Esophagus squamous epithelium (tissue), 5 donors: ENCODE measurements around the gene GPATCH4. TPM values are rescaled to one million over a fixed set of nuclear protein-coding genes. Genes with fewer than 3 reads are reported as not detected.

Experiments used
- DNase-seq: peaks from one replicate; lab custom pipeline; 2025; lab: John Stamatoyannopoulos, UW
- H3K27ac ChIP-seq, 4 donors: fragments of 200-600 bp; sonication (generic); one replicate each; pipeline ENCODE4 v1.5.1; 2016 to 2019; ENCODE audit warnings: mild to moderate bottlenecking in 1 of 4
- H3K27me3 ChIP-seq, 4 donors: fragments of 200-600 bp; sonication (generic); 1 replicate in 3 of 4; 2 replicates in 1 of 4; pipeline versions ENCODE4 v1.5.1 to v1.6.0; 2017 to 2021; ENCODE audit warnings: antibody characterized with exemption in 1 of 4
- H3K36me3 ChIP-seq, 3 donors: fragments of 200-600 bp; sonication (generic); one replicate each; pipeline ENCODE4 v1.5.1; 2016 to 2019
- H3K4me1 ChIP-seq, 3 donors: fragments of 200-600 bp; sonication (generic); one replicate each; pipeline ENCODE4 v1.5.1; 2017 to 2019
- H3K4me3 ChIP-seq, 4 donors: fragments of 200-600 bp; sonication (generic); 1 replicate in 3 of 4; 2 replicates in 1 of 4; pipeline ENCODE4 v1.5.1; 2016 to 2019; ENCODE audit warnings: mild to moderate bottlenecking in 2 of 4, moderate library complexity in 1 of 4
- H3K9me3 ChIP-seq, 3 donors: fragments of 200-600 bp; sonication (generic); one replicate each; pipeline ENCODE4 v1.5.1; 2016 to 2019
- CTCF ChIP-seq, 6 experiments: fragments of 450-650 bp in 4 of 6; fragments of 200-600 bp in 2 of 6; sonication (generic) in 2 of 6; IDR thresholded peaks; one replicate each; pipeline ENCODE4 v1.5.1; 2016 to 2019; ENCODE audit warnings: antibody characterized with exemption in 6 of 6, mild to moderate bottlenecking in 4 of 6, moderate library complexity in 4 of 6
- POLR2A ChIP-seq, 4 donors: fragments of 450-650 bp; IDR thresholded peaks; one replicate each; pipeline ENCODE4 v1.6.1; 2017; ENCODE audit warnings: antibody characterized with exemption in 4 of 4, mild to moderate bottlenecking in 4 of 4, moderate library complexity in 3 of 4
- WGBS, 2 donors: methylation state at CpG; one replicate each; pipeline ENCODE4 v1.1.5; 2018; 5-methylcytosine and 5-hydroxymethylcytosine counted together
- intact Hi-C: fragments of 100-400 bp; cut with DNase I; formaldehyde crosslinking; loops from one replicate; pipeline ENCODE4 v1.15.0; 2022
- total RNA-seq, 4 donors: library from RNA; depleted of rRNA; stranded (reverse); fragments of >200 nt; gene quantifications; one replicate each; pipeline ENCODE4 v1.1.0, GENCODE V29; 2016
- donor health status: DM: yes; HTN: yes; CAD: no.

GPATCH4 gene
- total RNA-seq, 4 donors from 2014 or later: 14.0 to 41.8 (median 25.0) TPM

- Histone ChIP-seq H3K27me3 (no peaks in the 10 kb centered on the region), H3K36me3 (no peaks in the 10 kb centered on the region), H3K9me3 (no peaks in the 10 kb centered on the region), H3K4me1 (no peaks in the 10 kb centered on the region), H3K4me3 (no peak within 1 kb of the TSS), H3K27ac (no peak within 1 kb of the TSS)
- DNase-seq: no peak
- WGBS, 2 donors: 70 to 76% methylated on average over 5 of the region's 5 CpGs
- TF ChIP-seq POLR2A (IDR thresholded peaks at IDR 0.05) (no peak), CTCF (IDR thresholded peaks at IDR 0.05) (no peak)
- intact Hi-C loops: no loop called here
Observed at GRCh38 chr1:156579472-156579871, 21.8 kb downstream of the GPATCH4 start, which contains the start of gene TTC24. TTC24 (plus strand) TSS chr1:156579723; CDS start chr1:156581365, 1,642 bp downstream.

GRCh38 chr1:156578055-156578454 lies 23.2 kb downstream of the GPATCH4 start:
- Histone ChIP-seq H3K36me3 (no peaks in the 10 kb centered on the region), H3K4me3 (no peak overlapping the region), H3K9me3 (no peaks in the 10 kb centered on the region), H3K27ac (no peak overlapping the region), H3K4me1 (no peaks in the 10 kb centered on the region), H3K27me3 (no peaks in the 10 kb centered on the region)
- WGBS, 2 donors: 49 to 53% methylated on average over 3 to 7 of the region's 7 CpGs
- no peak for TF ChIP-seq POLR2A (IDR thresholded peaks at IDR 0.05)
- intact Hi-C loops: no loop called here
- DNase-seq: no peak

GRCh38 chr1:156577550-156577949 lies 23.7 kb downstream of the GPATCH4 start:
- H3K27me3 ChIP-seq: no peaks in the 10 kb centered on the region
- H3K27ac ChIP-seq: no peak overlapping the region
- no peaks in the 10 kb centered on the region for H3K36me3 ChIP-seq
- WGBS, 2 donors: 89 to 90% methylated on average over 3 of the region's 3 CpGs
- intact Hi-C loops: no loop called here
- no peak overlapping the region for H3K4me3 ChIP-seq
- no peak for DNase-seq
- no peaks in the 10 kb centered on the region for H3K9me3 ChIP-seq
- H3K4me1 ChIP-seq: peaks cover 0 to 2% (median 0%) of the 10 kb centered on the region in 3 donors
- TF ChIP-seq CTCF (IDR thresholded peaks at IDR 0.05) (no peak), POLR2A (IDR thresholded peaks at IDR 0.05) (no peak)

- Histone ChIP-seq H3K4me1 (peaks cover 7 to 19% (median 15%) of the 10 kb centered on the region in 3 donors), H3K27me3 (peaks cover 0 to 7% (median 0%) of the 10 kb centered on the region in 4 donors), H3K36me3 (no peaks in the 10 kb centered on the region), H3K27ac (no peak overlapping the region), H3K4me3 (no peak overlapping the region), H3K9me3 (no peaks in the 10 kb centered on the region)
- intact Hi-C loops: no loop called here
- 49 to 51% methylated on average over 2 of the region's 2 CpGs for WGBS, 2 donors
- TF ChIP-seq CTCF (IDR thresholded peaks at IDR 0.05): no peak
- TF ChIP-seq POLR2A (IDR thresholded peaks at IDR 0.05): no peak
- no peak for DNase-seq
Observed at GRCh38 chr1:156574039-156574633, 27.1 kb downstream of the GPATCH4 start.

- intact Hi-C loops: no loop called here
- 39 to 48% methylated on average over 4 to 10 of the region's 10 CpGs for WGBS, 2 donors
- Histone ChIP-seq H3K4me3 (peak overlapping the region; percentile 31 to 62 (median 48)), H3K27ac (peak overlapping the region in 2 of 4 donors; percentile 53 to 55), H3K36me3 (no peaks in the 10 kb centered on the region), H3K27me3 (peaks cover 0 to 7% (median 0%) of the 10 kb centered on the region in 4 donors), H3K4me1 (peaks cover 7 to 19% (median 15%) of the 10 kb centered on the region in 3 donors), H3K9me3 (no peaks in the 10 kb centered on the region)
- TF ChIP-seq POLR2A (IDR thresholded peaks at IDR 0.05): no peak
- peak in 1 of 6 experiments; percentile 1 for TF ChIP-seq CTCF (IDR thresholded peaks at IDR 0.05)
- no peak for DNase-seq
Observed at GRCh38 chr1:156572663-156573018, 28.6 kb downstream of the GPATCH4 start.
